AG04449 (cell line): ENCODE data around the gene RAVER2.

ENCODE experiments used
- CTCF ChIA-PET: fragments of 350-600 bp; formaldehyde crosslinking; extraction: SDS; loops from one replicate; lab custom pipeline; 2021; ENCODE audit warnings: antibody characterized with exemption; lab: Yijun Ruan, JAX
- POLR2A ChIA-PET: fragments of 400-600, 350-600 bp; formaldehyde crosslinking; extraction: SDS; loops from one replicate; lab custom pipeline; 2020; ENCODE audit warnings: antibody characterized with exemption, inconsistent platforms; lab: Yijun Ruan, JAX
- DNase-seq: peaks from one replicate; pipeline ENCODE4 v3.0.0-alpha.2; 2010; ENCODE audit warnings: low read depth, low spot score
- H3K4me3 ChIP-seq: 2 replicates; pipeline ENCODE4 v1.5.1; 2011; ENCODE audit warnings: low read depth, mild to moderate bottlenecking, control low read depth, low read length
- CTCF ChIP-seq: IDR thresholded peaks from one replicate; pipeline ENCODE4 v1.5.1; 2011; ENCODE audit warnings: mild to moderate bottlenecking, moderate library complexity, low read length, control low read depth, inconsistent platforms; ENCODE audit not compliant: insufficient read depth; ENCODE audit errors: missing control alignments

The RAVER2 gene

GRCh38 chr1:64839732-64840405 is 95.0 kb downstream of the RAVER2 start:
- POLR2A ChIA-PET: no interaction called here
- TF ChIP-seq CTCF: no peak
- H3K4me3 ChIP-seq: no peak overlapping the region
- DNase-seq: no peak
- CTCF ChIA-PET: no interaction called here

GRCh38 chr1:64841330-64842065 is 96.6 kb downstream of the RAVER2 start:
- ChIA-PET CTCF (interaction anchor here (1.2 to 1.8 kb wide), 2 partner anchors 16 to 158 kb away, joined by 4 to 7 read pairs; no protein-coding TSS in a partner anchor), POLR2A (no interaction called here)
- no peak overlapping the region for H3K4me3 ChIP-seq
- DNase-seq: no peak
- no peak for TF ChIP-seq CTCF

GRCh38 chr1:64842224-64842623 is 97.3 kb downstream of the RAVER2 start:
- no peak for DNase-seq
- POLR2A ChIA-PET: no interaction called here
- TF ChIP-seq CTCF: no peak
- H3K4me3 ChIP-seq: no peak overlapping the region
- CTCF ChIA-PET: interaction anchor here (1.8 kb wide), 1 partner anchor 17 kb away, joined by 7 read pairs; no protein-coding TSS in a partner anchor

GRCh38 chr1:64843675-64844074 is 98.8 kb downstream of the RAVER2 start:
- no peak overlapping the region for H3K4me3 ChIP-seq
- POLR2A ChIA-PET: no interaction called here
- DNase-seq: no peak
- no peak for TF ChIP-seq CTCF
- CTCF ChIA-PET: no interaction called here

GRCh38 chr1:64844175-64844574 is 99.3 kb downstream of the RAVER2 start:
- POLR2A ChIA-PET: no interaction called here
- DNase-seq: no peak
- no peak overlapping the region for H3K4me3 ChIP-seq
- no peak for TF ChIP-seq CTCF
- CTCF ChIA-PET: no interaction called here

GRCh38 chr1:64844609-64845008 is 99.7 kb downstream of the RAVER2 start:
- H3K4me3 ChIP-seq: no peak overlapping the region
- ChIA-PET POLR2A (no interaction called here), CTCF (no interaction called here)
- TF ChIP-seq CTCF: no peak
- DNase-seq: no peak
